ENCODE data around the gene ANO1. TPM values are rescaled to one million over a fixed set of nuclear protein-coding genes. Genes with fewer than 3 reads are reported as not detected.

Gene ANO1
- total and polyA plus RNA-seq, 2 donors (not counting 1 experiment from before 2014, with no cell fraction given) = not detected

- H2AFZ ChIP-seq (ENCODE audit: insufficient read depth, low read depth, low read length, poor library complexity, severe bottlenecking) = no peak overlapping the region
- peaks cover 0 to 12% (median 4%) of the 10 kb centered on the region in 4 experiments for H3K27me3 ChIP-seq (replicated peaks in 1 of 4; ENCODE audit: control extremely low read depth in 1 of 4, control insufficient read depth in 3 of 4, insufficient read depth in 4 of 4, low read length in 3 of 4)
- H3K9me3 ChIP-seq (ENCODE audit: control extremely low read depth in 1 of 3, control insufficient read depth in 2 of 3, insufficient read depth in 1 of 3, low read length in 2 of 3) = peaks cover 0 to 5% (median 2%) of the 10 kb centered on the region in 3 donors
- CTCF ChIA-PET = no interaction called here
- ATAC-seq (ENCODE audit: low read depth) (no peak), DNase-seq (no peak)
- H3K9me3 Mint-ChIP-seq (ENCODE audit: insufficient read depth) = peaks cover 2% of the 10 kb centered on the region
- TF ChIP-seq CTCF (IDR thresholded peaks at IDR 0.05) (no peak), EZH2 (IDR thresholded peaks at IDR 0.05; ENCODE audit: borderline replicate concordance, insufficient read depth, low read depth, low read length, poor library complexity, severe bottlenecking) (no peak)
- H3K36me3 ChIP-seq (replicated peaks in 1 of 2; ENCODE audit: control extremely low read depth in 1 of 2, control insufficient read depth in 1 of 2, extremely low read depth in 1 of 2, insufficient read depth in 2 of 2, low read length in 1 of 2) = no peaks in the 10 kb centered on the region
- no peak overlapping the region for H3K27ac Mint-ChIP-seq
- H3K4me1 Mint-ChIP-seq = no peaks in the 10 kb centered on the region
- 100% methylated on average over 2 of the region's 3 CpGs for WGBS (ENCODE audit: insufficient coverage)
- H3K4me3 ChIP-seq (ENCODE audit: control extremely low read depth in 1 of 5, extremely low read depth in 1 of 5, insufficient read depth in 1 of 5, low read depth in 2 of 5, low read length in 4 of 5) = no peak overlapping the region
- no peak overlapping the region for H3K9ac ChIP-seq (ENCODE audit: low read length)
- no peaks in the 10 kb centered on the region for H3K79me2 ChIP-seq (ENCODE audit: control insufficient read depth, insufficient read depth, low read length)
- H3K27ac ChIP-seq (ENCODE audit: low read length in 2 of 2) = no peak overlapping the region
- no peaks in the 10 kb centered on the region for H3K4me1 ChIP-seq (ENCODE audit: control insufficient read depth in 2 of 2, insufficient read depth in 2 of 2, low read length in 2 of 2)
- H4K20me1 ChIP-seq (ENCODE audit: control insufficient read depth, insufficient read depth, low read length, poor library complexity, severe bottlenecking) = no peaks in the 10 kb centered on the region
- H3K4me3 Mint-ChIP-seq = no peak overlapping the region
- intact Hi-C loops (cut with micrococcal nuclease) = no loop called here
- peaks cover 35% of the 10 kb centered on the region for H3K27me3 Mint-ChIP-seq
- POLR2A ChIA-PET = no interaction called here
- H3K4me2 ChIP-seq (replicated peaks; ENCODE audit: low read depth, low read length, poor library complexity, severe bottlenecking) = no peak overlapping the region
These were observed 24.1 kb upstream of the ANO1 start for GRCh38 chr11:70054004-70054403.

GRCh38 chr11:70055444-70055843 lies 22.7 kb upstream of the ANO1 start:
- Histone ChIP-seq H4K20me1 (ENCODE audit: control insufficient read depth, insufficient read depth, low read length, poor library complexity, severe bottlenecking) (no peaks in the 10 kb centered on the region), H3K27me3 (replicated peaks in 1 of 4; ENCODE audit: control extremely low read depth in 1 of 4, control insufficient read depth in 3 of 4, insufficient read depth in 4 of 4, low read length in 3 of 4) (peaks cover 0 to 12% (median 4%) of the 10 kb centered on the region in 4 experiments), H3K4me3 (ENCODE audit: control extremely low read depth in 1 of 5, extremely low read depth in 1 of 5, insufficient read depth in 1 of 5, low read depth in 2 of 5, low read length in 4 of 5) (no peak overlapping the region), H3K36me3 (replicated peaks in 1 of 2; ENCODE audit: control extremely low read depth in 1 of 2, control insufficient read depth in 1 of 2, extremely low read depth in 1 of 2, insufficient read depth in 2 of 2, low read length in 1 of 2) (no peaks in the 10 kb centered on the region), H3K9me3 (ENCODE audit: control extremely low read depth in 1 of 3, control insufficient read depth in 2 of 3, insufficient read depth in 1 of 3, low read length in 2 of 3) (peaks cover 0 to 5% (median 2%) of the 10 kb centered on the region in 3 donors), H3K27ac (ENCODE audit: low read length in 2 of 2) (no peak overlapping the region), H3K4me1 (ENCODE audit: control insufficient read depth in 2 of 2, insufficient read depth in 2 of 2, low read length in 2 of 2) (no peaks in the 10 kb centered on the region), H3K9ac (ENCODE audit: low read length) (no peak overlapping the region), H3K79me2 (ENCODE audit: control insufficient read depth, insufficient read depth, low read length) (no peaks in the 10 kb centered on the region), H3K4me2 (replicated peaks; ENCODE audit: low read depth, low read length, poor library complexity, severe bottlenecking) (no peak overlapping the region), H2AFZ (ENCODE audit: insufficient read depth, low read depth, low read length, poor library complexity, severe bottlenecking) (no peak overlapping the region)
- TF ChIP-seq CTCF (IDR thresholded peaks at IDR 0.05) = no peak
- no peak for TF ChIP-seq EZH2 (IDR thresholded peaks at IDR 0.05; ENCODE audit: borderline replicate concordance, insufficient read depth, low read depth, low read length, poor library complexity, severe bottlenecking)
- ChIA-PET POLR2A (no interaction called here), CTCF (no interaction called here)
- ATAC-seq (ENCODE audit: low read depth) (no peak), DNase-seq (no peak)
- intact Hi-C loops (cut with micrococcal nuclease) = no loop called here
- Mint-ChIP-seq H3K4me1 (no peaks in the 10 kb centered on the region), H3K9me3 (ENCODE audit: insufficient read depth) (peaks cover 2% of the 10 kb centered on the region), H3K4me3 (no peak overlapping the region), H3K27ac (no peak overlapping the region), H3K27me3 (peaks cover 28% of the 10 kb centered on the region)
- WGBS (ENCODE audit: insufficient coverage) = no CpG with 5 or more reads among the region's 3 CpGs

All from B cell (primary cell).